Measurements from ENCODE around the gene MYADML2.

- TF ChIP-seq CTCF (IDR thresholded peaks at IDR 0.05): no peak
- no peak for TF ChIP-seq POLR2A (IDR thresholded peaks at IDR 0.05)
Observed at GRCh38 chr17:81947189-81947588, at the start of gene MYADML2.
